Amygdala (tissue), 56 donors: ENCODE data around the gene UHRF2.

ENCODE experiments used
- DNase-seq, 56 donors: peaks; one replicate each; lab custom pipeline; 2025; lab: John Stamatoyannopoulos, UW

Gene UHRF2

DNA sequence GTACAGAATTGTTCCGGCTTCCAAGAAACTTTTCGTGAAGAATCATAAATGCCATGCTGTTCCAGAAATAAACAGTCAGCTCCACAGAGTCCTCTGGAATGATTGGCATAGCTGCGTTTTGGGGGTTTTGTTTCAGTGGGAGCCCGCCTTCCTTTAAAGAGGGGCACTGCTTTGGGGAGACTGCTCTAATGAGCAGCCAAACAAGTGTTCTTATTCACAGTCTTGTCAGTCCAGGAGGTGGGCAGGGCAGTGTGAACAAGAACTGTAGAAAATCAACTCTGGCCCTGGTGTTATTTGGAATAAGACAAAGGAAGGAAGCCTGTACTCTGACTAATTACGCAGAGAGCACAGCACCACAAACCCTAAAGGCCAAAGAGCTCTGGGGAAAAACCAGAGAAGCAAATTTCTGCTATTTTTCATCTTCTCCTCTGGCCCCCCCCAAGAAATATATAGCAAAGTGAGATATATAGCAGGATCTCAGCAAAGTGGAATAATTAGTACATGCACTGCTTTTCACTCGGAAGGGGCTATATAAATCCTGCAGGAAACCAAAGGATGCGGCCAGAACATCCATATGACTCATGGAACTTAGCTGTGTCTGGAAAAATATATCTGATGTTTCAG is 139.6 kb downstream of the UHRF2 start:
- DNase-seq, result no peak

DNA sequence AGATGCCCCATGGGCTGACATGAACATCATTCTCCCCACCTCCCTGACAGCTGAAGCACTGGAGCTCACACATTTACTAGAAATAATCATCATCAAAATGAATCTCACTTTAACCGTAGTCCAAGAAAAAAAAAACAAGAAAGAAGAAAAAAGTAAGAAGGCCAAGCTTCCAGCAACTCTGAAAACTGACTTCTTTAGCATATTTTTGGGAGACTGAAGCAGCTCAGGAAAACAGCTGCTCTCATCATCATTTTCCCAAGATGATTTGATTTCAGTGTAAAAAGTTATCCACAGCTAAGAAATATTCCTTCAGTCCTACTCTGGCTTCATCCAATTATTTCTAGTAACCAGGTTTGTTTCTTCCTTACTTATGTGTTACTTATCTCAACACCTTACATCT is 140.9 kb downstream of the UHRF2 start:
- no peak for DNase-seq
